OCI-LY7 (cell line): ENCODE results near the gene VIPAS39.

Experiments used
- CTCF ChIP-seq: fragments of 200-600 bp; sonication (generic); conservative IDR thresholded peaks from 2 replicates; pipeline ENCODE4 v1.5.1; 2014; ENCODE audit warnings: mild to moderate bottlenecking, antibody characterized with exemption, low read length, moderate library complexity, mixed read lengths
- EZH2phosphoT487 ChIP-seq: fragments of 200-600 bp; sonication (generic); IDR thresholded peaks from 2 replicates; pipeline ENCODE4 v1.6.1; 2018; ENCODE audit warnings: low read depth, borderline replicate concordance, mild to moderate bottlenecking, mixed run types, antibody characterized with exemption, low read length, moderate library complexity, mixed read lengths

- TF ChIP-seq CTCF = no peak
- no peak for TF ChIP-seq EZH2phosphoT487
Measured at GRCh38 chr14:77491056-77491455, 33.7 kb upstream of the VIPAS39 start.
